Stimulated activated CD4-positive, alpha-beta T cell treated with anti-CD3 and anti-CD28 coated beads, TNF-alpha, amount 100 ng/mL, for 4 hours (primary cell): Measurements from ENCODE around the gene USP47.

ENCODE experiments used
- DNase-seq, 3 experiments: peaks; one replicate each; pipeline ENCODE4 v3.0.0-alpha.2; 2020; ENCODE audit warnings: low read depth in 3 of 3

The USP47 gene

DNA sequence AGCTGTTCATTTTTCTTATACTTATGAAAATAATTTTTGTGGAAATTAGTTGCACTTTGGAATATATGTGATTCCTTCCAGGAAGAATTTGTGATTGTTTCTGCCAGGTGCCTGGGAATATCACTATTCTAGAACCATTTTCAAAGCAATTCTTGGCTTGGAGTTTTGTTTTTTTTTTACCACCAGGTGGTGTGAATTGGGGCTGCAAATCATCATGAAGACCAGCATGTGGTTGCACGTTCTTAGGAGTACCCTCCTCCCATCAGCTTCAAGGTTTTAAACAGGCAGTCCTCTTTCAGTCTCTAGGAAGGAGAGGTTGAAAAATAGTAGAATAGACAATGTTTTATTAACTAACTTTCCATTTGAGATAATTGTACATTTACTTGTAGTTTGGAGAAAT is 25.9 kb downstream of the USP47 start:
- no peak for DNase-seq

DNA sequence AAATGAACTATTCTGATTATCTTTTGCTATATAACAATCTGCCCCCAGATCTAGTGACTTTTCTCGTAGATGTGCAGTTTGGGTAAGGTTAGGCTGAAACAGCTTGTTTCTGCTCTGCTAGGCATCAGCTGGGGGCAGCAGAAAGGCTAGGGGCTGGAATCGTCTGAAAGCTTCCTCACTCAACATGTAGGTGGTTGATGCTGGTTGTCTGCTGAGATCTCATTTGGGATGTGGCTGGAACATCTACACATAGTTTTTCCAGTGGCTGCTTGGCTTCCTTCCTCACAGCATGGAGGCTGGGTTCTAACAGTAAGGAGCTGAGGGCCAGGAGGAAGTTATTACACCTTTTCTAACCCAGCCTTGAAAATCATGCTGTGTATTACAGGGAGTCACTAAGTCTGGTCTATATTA is 30.2 kb downstream of the USP47 start:
- no peak for DNase-seq

DNA sequence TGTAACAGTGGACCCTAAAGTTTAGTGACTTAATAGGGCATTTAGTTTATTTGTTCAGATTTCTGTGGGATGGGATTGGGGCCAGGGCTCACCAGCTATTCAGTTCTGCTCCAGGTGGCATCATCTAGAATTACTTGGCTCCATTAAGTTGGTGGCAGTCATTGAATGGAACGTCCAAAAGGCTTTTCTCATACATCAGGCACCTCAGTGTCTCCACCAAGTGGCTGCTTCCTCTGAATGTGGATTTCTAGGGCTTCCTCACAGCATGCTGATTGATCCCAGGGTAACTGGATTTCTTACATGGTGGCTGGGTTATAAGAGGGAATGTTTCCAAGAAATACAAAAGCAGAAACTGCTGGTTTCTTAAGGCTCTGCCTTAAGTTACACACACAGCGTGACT is 34.7 kb downstream of the USP47 start:
- no peak for DNase-seq

DNA sequence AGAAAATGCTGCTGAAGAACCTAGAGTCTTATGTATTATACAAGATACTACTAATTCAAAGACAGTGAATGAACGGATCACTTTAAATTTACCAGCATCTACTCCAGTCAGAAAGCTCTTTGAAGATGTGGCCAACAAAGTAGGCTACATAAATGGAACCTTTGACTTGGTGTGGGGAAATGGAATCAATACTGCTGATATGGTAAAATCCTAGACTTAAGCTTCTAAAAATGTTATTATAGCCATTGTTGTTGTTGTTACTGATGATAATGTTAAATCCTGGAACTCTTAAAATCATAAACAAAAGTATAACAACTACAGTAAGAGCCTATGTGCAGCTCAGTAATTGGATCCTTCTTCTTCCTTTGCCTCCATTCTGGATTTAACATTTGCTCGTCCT is 38.4 kb downstream of the USP47 start:
- no peak for DNase-seq

DNA sequence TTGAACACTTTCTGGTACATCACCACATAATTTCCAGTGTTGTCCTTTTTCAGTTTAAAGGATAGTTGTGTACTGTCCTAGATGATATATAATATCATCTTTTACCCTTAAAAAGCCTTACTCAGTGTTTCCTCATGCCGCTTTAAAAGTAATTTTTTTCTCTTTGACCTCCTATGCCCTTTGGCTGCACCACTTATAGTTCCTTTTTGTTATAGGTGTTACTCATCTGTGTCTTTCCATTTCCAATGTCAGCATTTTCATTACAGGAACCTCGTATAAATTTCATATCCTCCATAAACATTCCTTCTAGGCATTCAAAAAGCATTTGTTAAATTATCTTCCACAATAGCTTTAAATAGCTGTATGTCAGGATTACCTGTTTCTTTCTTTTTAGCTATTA is 40.8 kb downstream of the USP47 start:
- no peak for DNase-seq

DNA sequence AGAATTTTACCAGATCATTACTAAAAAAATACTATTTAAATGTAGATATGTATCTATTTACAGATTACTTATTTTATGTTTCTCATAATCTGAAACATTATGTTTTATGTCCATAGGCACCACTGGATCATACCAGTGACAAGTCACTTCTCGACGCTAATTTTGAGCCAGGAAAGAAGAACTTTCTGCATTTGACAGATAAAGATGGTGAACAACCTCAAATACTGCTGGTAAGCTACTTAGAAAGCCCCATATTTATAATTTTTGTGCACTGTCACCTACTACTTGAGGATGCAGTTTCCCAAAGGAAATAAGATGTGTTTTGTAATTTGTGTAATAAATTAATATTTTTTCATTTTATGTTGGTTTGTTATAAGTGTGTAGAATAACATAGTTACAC is 42.6 kb downstream of the USP47 start:
- no peak for DNase-seq

DNA sequence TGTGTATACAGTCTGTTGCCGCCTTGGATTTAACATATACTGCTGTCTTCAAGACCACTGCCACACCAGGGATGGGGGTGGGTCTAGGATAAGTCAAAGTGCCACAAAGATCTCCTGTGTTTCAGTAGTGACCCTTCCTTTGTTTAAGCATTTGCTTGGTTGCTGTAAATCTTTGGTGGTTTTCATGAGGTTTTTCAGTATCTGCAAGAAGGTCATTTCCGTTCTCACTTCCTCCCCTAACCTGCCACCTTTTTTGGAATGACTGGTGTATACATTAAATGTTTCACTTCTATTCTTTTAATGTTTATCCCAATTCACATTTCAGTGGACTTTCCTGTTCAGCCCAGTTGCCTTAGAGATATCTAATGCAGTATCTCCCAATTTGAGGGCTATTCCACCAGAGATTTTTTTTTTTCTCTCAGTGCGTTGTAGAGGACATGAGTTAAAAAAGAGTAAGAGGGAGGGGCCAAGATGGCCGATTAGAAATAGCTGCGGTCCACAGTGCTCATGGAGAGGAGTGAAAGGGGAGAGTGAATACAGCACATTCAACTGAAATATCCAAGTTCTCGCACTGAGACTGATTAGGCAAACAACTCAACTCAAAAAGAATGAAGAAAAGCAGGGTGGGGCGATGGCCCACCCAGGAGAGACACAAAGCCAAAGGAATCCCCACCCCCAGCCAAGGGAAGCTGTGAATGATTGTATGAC is 43.2 kb downstream of the USP47 start:
- DNase-seq: no peak

DNA sequence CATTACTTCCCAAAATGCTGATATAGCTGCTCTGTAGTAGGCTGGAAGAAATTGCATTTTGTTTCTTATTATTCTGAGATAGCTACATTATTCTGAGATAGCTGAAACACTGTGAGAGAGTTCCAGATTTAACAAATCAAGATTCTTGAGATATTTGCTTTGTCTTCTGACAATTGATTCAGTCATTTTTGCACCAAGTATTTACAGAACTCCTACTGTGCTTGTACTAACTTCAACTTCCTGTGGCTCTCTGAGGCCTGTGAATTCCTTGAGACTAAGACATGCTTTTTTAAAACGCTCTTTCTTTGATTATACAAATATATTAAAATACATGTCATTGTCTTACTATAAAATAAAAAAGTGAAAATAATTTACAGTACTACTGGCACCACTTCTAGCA is 52.7 kb downstream of the USP47 start:
- DNase-seq: no peak

DNA sequence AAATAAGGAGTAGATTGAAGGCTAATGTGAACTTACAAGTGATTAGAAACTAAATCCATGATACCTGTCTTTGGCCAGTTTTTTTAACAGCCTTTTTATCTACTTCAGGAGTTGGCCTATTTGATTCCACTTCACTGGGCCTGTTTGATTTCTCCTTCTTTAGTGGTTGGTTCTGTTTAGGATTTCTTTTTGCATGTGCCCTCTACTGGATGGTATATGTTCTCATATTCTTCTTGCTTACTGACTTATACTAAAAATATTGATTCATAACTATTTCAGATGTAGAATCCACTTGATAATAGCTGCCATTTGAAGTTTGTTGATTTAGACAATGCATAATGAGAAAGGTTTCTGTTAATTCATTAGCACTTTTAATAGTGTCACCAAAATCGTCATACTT is 53.9 kb downstream of the USP47 start:
- DNase-seq: no peak

DNA sequence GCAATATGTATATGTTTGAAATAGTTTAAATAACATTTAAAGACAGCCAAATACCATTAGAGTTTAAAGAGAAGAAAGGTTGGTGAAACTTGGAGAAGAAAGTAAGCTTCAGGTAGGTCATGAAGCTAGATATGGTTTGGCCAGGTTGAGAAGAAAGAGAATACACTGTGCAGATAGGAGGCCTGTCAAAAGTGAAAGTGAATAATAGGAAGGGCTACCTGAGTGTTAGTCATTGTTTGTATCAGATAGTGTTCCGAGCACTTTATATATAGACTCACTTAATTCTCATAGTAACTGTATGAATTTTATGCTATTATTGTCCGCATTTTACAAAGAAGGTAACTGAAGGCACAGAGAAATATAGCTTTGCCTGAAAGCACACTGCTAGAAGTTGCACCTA is 56.9 kb downstream of the USP47 start:
- DNase-seq: no peak

DNA sequence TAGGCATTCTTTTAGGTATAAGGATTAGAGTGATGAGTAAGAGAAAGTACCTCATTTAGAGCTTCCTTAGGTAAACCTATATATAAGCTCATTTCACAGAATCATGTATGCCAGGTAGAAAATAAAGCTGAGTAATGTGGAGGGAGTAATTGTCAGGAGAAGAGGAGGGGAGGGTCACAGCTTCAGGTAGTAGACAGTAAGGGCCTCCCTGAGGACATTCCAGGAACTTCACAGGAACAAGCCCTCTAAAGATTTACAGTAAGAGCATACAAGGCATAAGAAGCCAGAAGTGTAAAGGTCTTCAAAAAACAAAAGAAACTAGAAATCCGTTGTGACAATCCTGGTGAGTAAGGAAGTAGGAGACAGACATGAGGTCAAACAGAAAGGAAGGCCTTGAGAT is 57.6 kb downstream of the USP47 start:
- no peak for DNase-seq

DNA sequence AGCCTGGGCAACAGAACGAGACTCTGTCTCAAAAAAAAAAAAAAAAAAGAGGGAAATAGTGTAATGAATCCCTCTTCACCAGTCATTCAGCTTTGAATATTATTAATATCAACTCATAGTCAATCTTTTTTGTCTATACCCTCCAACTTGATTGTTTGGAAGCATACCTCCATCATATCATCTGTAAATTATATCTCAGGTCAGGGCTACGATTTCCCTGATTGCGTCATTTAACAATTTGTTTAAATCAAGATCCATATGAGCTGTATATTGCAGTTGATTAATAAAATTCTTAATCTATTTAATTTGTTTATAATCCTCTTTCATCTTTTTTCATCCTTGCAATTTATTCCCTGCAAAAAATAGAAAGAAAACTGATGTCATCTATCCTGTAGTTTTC is 60.2 kb downstream of the USP47 start:
- no peak for DNase-seq

DNA sequence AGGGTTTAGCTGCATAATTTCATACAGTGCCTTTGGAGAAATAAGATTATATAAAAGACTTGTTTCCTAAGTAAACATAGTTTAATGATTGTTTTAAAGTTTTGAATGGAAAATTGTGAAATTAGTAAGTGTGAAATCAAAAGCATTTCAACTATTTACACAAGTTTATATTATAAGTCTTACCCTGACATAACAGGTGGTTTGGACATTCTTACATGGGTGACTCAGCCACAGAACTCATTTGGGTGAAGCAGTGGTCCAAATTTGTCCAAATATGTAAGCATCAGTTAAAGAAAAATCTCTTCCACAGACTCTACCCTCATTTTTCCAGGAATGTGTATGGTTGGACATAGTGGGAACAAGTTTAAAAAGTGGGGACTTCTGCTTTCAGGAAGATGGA is 68.0 kb downstream of the USP47 start:
- no peak for DNase-seq

DNA sequence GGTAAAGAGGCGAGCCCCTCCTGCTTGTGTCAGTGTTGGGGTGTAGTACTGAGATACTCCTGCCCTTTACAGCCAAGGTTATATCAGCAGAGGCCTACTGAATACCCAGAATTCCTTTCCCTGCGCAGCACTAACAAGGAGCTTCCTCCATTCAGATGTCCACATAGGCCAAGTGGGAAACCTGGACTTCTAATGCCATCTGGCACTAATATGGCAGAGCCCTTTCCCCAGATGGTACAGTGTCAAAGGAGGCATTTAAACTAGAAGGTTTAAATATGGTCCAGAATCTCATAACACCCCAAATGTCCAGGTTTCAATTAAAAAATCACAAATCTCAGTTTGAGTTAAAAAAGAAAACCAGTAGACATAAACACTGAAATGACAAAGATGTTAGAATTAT is 68.8 kb downstream of the USP47 start:
- no peak for DNase-seq

DNA sequence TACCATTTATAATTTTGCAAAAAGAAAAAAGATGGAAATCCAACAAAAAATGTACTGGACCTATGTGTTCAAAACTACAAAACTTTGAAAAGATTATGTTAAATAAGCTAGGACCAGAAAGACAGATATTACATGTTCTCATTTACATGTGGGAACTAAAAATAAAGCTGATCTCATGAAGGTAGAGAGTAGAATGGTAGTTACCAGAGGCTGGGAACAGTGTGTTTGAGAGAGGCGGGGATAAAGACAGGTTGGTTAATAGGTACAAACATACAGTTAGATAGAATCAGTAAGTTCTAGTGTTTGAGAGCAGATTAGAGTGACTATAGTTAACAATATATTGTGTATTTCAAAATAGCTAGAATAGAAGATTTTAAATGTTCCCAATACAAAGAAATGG is 71.6 kb downstream of the USP47 start:
- DNase-seq: no peak

DNA sequence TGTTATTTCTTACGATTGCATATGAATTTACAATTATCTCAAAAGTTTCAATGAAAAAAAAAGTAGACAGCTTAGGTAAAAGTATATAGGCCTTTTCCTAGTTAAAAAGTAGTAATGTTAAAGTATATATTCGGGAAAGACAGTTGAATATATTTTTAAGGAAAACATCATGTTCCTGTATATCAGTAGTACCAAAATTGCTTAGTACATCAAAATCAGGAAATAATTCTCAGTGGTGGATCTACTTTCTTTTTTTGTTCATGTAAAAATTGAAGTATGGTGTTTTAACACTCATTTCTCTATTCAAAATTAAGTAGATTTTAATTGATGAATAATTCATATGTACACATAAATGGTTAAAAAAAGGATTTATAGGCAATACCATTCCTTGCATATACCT is 73.9 kb downstream of the USP47 start:
- no peak for DNase-seq

DNA sequence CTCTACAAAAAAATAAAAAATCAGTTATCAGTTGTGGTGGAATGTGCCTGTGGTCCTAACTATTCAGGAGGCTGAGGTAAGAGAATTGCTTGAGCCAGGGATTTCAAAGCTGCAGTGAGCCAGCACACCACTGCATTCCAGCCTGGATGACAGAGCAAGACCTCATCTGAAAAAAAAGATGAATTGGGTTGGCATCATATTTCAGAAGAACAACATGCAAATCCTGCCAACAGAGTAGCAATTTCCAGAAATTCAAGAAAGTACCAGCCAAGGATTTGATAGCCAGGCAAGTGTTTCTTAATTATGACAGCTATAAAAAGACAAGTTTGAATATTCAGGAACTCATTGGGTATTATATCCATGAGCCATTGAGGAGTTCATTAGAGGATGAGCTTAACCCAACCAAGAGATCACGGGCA is 75.2 kb downstream of the USP47 start:
- DNase-seq: no peak

DNA sequence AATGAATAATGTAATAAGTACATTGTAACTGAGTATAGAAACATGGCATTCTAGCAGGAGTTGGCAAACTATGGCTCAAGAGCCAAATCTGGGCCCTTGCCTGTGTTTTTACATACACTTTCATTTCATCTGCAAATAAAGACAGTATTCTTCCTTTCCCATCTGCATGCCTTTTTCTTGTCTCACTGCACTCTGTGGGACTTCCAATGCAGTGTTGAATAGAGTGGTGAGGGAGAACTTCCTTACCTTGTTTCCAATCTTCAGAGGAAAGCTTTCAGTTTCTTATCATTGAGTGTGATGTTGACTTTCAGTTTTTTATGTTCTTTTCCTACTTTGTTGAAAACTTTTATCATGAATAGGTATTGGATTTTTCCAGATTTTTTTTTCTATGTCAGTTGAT is 82.1 kb downstream of the USP47 start:
- DNase-seq: no peak

DNA sequence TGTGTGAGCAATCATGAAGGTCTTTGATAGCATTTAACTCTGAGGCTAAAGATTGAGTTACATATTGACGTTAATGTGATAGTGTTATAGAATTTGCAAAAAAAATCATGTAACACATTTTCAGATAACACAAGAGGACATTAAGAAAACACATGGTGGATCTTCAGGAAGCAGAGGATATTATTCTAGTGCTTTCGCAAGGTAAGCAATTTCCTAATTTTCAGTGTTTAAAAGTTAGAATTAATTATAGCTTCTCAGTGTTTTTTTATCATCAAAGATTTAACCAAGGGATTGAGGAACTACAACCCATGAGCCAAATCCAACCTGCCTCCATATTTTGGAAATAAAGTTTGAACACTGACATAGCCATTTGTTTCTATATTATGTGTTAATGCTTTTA is 88.1 kb downstream of the USP47 start:
- DNase-seq: no peak

DNA sequence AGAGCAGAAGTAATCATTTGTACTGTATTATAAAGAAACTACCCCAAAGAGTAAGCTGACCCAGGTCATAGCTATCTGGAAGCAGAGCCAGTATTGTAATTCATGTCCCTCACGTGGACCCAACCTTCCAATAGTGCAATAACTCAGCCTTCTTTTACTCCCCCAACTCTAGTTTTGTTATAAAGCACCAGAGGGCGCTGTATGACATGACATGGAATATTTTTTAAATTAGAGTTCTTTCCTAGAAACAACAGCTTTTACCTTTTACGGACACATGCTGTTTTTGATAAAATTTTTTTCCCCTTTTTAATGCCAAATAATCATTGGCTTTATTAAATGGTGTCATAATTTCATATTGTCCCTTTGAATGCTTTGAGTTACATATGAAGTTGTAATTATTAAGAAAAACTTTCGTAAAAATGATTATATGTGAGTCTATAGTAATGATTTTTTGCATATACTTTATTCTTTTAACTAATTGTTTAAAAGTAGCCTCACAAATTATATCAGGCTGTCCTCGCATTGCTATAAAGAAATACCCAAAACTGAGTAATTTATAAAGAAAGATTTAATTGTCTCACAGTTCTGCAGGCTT is 89.8 kb downstream of the USP47 start:
- DNase-seq: no peak

DNA sequence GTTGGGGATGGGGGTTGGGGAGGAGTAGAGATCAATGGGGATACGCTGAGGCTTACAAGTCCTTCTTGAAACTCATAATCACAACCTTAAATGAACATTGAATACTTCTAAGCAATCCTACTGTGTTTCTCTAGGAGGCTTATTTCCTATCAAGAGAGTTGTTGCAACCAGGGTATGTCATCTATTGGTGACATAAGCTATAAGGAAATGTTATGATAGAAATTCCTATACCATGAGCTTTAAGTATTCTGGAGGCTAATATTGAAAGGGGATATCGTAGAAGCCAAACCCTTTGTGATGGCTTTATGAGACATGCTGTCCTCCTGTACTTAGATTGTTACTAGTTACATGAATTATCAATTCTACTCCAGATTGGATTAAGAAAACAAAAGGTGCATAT is 93.8 kb downstream of the USP47 start:
- no peak for DNase-seq

DNA sequence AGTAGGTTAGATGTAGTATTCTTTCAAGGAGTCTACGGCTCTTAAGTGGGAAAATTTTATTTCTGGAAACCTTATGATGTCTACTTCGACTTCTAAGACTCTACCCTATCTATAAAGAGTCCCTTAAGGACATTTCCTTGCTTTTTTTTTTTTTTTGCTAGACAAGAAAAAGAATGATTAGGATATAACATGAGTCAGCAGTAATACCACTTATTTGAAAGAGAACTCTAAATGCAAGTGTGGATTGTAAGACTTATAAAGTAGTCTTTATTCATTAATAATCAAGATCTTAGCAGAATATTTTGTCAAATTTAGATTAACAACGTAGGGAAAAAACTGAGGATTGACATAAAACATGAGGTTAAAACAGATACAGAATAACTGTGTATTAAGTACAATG is 95.7 kb downstream of the USP47 start:
- no peak for DNase-seq

DNA sequence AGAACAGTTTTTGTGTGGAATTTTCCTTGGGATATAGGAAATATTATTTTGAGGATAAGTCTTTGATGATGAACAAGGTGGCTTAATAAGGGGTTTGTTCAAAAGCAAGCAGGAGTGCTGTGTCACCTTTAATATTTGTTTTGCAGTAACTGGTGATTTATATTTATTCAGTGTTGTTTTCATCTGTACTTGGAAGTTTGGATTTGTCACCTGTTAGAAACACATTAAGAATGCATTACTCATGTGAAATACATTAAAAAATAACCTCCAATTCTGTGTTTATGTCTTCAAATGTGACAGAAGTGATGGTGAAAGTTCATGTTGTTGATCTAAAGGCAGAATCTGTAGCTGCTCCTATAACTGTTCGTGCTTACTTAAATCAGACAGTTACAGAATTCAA is 96.2 kb downstream of the USP47 start:
- no peak for DNase-seq

DNA sequence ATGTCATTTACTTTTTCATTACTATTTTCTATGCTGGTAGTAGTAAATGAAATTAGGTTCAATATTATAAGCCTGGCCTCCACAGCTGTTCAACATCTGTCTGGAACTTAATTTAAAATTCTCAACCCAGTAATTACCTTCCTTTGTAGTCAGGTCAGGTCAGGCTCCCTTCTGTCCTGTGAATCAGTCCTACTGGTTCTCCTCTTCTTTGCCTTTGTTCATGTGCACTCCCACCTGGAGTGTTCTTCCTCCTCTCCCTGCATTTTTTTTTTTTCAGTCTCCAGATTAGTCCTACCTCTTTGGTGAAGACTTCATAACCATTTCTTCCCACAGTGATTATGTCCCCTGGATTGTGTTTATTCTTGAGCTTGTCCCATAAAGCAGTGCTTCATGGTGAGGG is 98.8 kb downstream of the USP47 start:
- no peak for DNase-seq
